ENCODE data around the gene SLC25A40.
"Not testable (repeated sequence)": the region's sequence is repeated elsewhere in the genome, so short reads cannot be mapped to it uniquely, and the experiment has no call there.

SLC25A40 gene, protein sequence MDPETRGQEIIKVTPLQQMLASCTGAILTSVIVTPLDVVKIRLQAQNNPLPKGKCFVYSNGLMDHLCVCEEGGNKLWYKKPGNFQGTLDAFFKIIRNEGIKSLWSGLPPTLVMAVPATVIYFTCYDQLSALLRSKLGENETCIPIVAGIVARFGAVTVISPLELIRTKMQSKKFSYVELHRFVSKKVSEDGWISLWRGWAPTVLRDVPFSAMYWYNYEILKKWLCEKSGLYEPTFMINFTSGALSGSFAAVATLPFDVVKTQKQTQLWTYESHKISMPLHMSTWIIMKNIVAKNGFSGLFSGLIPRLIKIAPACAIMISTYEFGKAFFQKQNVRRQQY

DNA sequence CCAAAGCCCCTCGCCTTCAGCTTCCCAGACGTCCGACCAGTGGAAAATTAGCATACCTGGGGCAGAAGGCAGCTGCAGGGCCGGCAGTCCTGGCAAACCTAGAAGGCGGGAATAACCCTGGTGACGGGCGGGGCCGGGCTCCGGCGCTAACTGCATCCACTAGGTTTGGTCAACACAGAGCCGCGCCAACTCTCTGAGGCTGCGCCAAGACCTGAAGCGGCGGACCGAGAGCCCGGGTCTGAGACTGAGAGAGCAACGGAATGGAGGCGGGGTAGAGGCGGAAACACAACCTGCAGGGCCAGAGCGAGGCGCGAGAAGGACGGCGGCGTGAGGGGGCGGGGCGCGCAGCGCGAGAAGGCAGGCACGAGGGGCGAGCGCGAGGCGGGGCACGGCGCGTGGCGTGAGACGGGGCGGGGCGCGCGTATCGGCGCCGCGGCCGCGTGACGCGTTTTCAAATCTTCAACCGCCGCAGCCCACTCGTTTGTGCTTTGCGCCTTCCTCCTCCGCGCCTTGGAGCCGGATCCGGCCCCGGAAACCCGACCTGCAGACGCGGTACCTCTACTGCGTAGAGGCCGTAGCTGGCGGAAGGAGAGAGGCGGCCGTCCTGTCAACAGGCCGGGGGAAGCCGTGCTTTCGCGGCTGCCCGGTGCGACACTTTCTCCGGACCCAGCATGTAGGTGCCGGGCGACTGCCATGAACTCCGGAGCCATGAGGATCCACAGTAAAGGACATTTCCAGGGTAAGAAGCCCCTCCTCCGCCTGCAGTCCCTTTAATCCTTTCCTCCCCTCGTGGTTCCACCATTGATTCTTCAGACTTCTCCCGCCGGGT lies at the start of gene SLC25A40, which contains the start of gene DBF4:
Gene SLC25A40 (minus strand): TSS at position 321 of the 829 bp plus-strand sequence. CDS start 17,633 bp downstream, outside the sequence.
Gene DBF4 (plus strand): TSS at position 454 of the 829 bp plus-strand sequence. CDS start 240 bp downstream, at position 694.
- DNase-seq, result peak; percentile 97

DNA sequence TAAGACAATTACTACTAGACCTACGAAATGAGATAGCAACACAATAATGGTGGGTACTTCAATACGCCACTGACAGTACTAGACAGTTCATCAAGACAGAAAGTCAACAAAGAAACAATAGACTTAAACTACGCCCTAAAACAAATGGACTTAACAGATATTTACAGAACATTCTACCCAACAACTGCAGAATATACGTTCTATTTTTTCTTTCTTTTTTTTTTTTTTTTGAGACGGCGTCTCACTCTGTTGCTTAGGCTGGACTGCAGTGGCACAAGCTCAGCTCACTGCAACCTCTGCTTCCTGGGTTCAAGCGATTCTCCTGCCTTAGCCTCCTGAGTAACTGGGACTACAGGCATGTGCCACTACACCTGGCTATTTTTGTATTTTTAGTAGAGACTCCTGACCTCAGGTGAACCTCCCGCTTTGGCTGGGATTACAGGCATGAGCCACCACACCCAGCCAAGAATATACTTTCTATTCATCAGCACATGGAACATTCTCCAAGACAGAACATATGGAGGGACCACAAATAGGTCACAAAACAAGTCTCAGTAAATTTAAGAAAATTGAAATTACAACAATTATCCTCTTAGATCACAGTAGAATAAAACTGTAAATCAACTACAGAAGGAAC lies 46.7 kb upstream of the SLC25A40 start:
- DNase-seq, result not testable (repeated sequence)

DNA sequence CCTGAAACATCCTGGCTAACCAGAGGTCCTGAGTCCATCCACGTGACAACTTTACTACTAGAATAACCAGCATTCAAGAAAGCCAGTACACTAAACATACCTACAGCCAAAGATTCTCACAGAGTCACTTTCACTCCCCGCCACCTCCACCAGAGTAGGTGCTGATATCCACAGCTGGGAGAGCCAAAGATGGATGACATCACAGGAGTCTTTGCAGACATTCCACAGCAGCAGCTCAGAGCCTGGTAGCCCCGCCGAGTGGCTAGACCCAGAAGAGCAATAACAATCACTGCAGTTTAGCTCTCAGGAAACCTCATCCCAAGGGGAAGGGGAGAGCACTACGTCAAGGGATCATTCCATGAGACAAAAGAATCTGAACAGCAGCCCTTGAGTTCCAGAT lies 44.4 kb upstream of the SLC25A40 start:
- DNase-seq, result no peak

- DNase-seq, result no peak
These were observed 43.7 kb upstream of the SLC25A40 start for GRCh38 chr7:87919875-87920274.

DNA sequence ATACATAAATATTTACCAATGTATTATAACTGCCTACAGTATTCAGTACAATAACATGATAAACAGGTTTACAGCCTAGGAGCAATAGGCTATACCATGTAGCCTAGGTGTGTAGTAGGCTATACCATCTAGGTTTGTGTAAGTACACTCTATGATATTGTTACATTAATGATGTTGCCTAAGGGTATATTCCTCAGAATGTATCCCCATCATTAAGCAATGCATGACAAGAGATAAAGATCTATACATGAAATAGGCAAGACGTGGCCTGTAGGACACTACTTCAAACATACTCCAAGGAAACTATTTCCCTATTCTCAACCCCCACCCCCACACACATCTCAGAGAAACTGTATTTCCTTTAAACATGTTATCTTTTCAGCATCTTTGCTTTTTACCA lies 42.6 kb upstream of the SLC25A40 start:
- DNase-seq, result no peak

- DNase-seq, result no peak
These were observed 36.0 kb upstream of the SLC25A40 start for GRCh38 chr7:87912121-87912520.

DNA sequence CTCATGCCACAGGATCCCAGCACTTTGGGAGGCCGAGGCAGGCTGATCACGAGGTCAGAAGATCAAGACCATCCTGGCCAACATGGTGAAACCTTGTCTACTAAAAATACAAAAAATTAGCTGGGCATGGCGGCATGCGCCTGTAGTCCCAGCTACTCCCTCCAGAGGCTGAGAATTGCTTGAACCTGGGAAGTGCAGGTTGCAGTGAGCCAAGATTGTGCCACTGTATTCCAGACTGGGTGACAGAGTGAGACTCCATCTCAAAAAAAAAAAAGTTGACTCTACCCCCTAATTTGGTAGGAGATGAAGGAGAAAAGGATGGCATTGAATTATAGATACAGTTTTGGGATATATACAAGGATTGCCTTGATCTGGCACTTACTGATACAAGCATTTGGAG lies 32.7 kb upstream of the SLC25A40 start:
- DNase-seq, result not testable (repeated sequence)

DNA sequence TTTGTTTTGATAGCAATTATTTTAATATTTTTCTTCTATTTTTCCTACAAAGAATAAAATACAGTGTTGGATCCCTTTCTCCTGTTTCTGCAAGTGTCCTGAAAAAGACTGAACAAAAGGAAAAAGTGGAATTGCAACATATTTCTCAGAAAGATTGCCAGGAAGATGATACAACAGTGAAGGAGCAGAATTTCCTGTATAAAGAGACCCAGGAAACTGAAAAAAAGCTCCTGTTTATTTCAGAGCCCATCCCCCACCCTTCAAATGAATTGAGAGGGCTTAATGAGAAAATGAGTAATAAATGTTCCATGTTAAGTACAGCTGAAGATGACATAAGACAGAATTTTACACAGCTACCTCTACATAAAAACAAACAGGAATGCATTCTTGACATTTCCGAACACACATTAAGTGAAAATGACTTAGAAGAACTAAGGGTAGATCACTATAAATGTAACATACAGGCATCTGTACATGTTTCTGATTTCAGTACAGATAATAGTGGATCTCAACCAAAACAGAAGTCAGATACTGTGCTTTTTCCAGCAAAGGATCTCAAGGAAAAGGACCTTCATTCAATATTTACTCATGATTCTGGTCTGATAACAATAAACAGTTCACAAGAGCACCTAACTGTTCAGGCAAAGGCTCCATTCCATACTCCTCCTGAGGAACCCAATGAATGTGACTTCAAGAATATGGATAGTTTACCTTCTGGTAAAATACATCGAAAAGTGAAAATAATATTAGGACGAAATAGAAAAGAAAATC lies 31.2 kb upstream of the SLC25A40 start:
- not testable (repeated sequence) for DNase-seq

GRCh38 chr7:87899255-87899654 lies 23.1 kb upstream of the SLC25A40 start:
- DNase-seq, result no peak

DNA sequence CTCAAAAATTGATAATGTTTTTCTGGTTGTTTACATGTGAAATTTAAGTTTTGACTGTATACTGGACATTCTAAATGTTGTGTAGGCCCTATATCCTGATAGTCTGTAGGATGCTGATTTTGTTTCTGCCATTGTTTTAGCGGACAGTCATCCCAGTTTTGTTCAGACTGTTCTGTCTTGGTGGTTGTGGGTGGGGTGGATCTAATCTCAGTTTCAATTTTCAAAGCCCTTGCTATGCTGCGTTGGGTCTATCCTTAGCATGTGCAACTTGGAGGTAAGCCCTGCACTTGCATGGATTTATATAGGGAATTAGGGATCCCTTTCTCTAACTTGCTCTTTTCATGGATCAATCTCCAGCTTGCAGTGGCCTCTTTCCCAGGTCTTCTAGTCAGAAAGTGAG lies 19.2 kb upstream of the SLC25A40 start:
- DNase-seq, result no peak

- peak; percentile 75 for DNase-seq
These were observed 10.7 kb upstream of the SLC25A40 start for GRCh38 chr7:87886875-87887274.

GRCh38 chr7:87885018-87885417 lies 8.9 kb upstream of the SLC25A40 start:
- no peak for DNase-seq

- DNase-seq, result no peak
These were observed 6.2 kb upstream of the SLC25A40 start for GRCh38 chr7:87882151-87882937.

DNA sequence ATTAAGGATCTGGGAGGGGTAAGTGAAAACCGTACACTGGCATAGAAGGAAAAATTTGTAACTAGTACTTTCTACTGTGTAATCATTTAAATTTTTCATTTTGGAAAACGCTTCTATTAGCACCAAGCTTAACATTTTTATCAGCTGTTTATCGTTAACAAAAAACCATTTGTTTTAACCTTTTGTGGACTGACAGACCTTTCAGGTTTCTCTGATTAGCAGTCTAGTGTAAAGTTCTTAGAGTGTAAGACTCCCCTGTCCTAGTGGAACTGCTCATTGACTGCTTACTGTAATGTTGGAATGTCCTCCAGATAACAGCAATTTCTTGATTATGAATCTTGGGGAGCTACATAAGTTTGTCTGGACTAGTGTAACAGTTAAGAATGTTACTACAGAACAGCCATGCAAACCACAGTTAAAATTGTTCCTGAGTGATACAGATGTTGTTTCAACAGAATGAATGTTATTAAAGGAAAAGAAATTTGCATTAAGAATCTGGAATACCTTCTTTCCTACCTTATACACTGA lies 2.1 kb upstream of the SLC25A40 start:
- DNase-seq, result peak; percentile 22

DNA sequence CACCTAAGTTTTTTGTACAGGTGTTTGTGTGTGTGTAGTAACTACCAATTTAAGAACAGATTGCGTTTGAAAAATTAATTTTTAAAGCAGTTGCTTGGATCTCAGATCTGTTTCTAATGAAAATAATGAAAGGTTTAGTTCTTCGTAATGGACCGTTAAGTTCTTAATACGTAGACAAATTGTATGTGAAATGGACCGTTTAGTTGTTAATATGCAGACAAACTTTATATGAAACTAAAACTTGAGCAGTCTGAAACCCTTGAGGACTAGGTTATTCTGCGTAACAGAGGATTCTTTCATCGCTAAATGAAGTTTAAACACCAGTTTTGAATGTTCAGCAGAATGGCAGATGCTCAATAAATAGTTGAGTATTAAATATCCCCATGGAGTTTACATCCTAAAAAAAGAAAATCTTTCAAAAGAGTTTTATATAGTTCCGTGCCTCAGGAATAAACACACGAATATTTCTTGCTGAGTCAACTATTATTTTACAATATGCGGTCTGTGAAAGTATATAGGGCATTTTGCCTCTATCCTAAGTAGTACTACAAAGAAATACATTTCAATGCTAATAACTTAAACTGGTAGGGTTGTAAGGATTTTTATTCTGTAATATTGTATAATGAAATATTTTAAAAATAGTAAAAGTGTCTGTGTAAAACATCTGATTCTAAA lies 1.3 kb upstream of the SLC25A40 start:
- no peak for DNase-seq

GRCh38 chr7:87876869-87877234 lies 692 bp upstream of the SLC25A40 start:
- DNase-seq, result peak; percentile 90

- DNase-seq, result peak; percentile 42
These were observed 765 bp downstream of the SLC25A40 start for GRCh38 chr7:87875151-87876039.

- no peak for DNase-seq
These were observed 2.1 kb downstream of the SLC25A40 start for GRCh38 chr7:87874066-87874465.

GRCh38 chr7:87873328-87873727 lies 2.8 kb downstream of the SLC25A40 start:
- not testable (repeated sequence) for DNase-seq

GRCh38 chr7:87872346-87872745 lies 3.8 kb downstream of the SLC25A40 start:
- DNase-seq, result no peak
